K562 (cell line): Measurements from ENCODE around the gene FBRS. TPM values are rescaled to one million over a fixed set of nuclear protein-coding genes. Genes with fewer than 3 reads are reported as not detected.

Experiments
- BCL6 ChIP-seq: fragments of 250-450 bp; sonication (Bioruptor Pico); IDR thresholded peaks from 2 replicates; pipeline ENCODE4 v1.4.0; 2020
- BRCA1 ChIP-seq, 2 experiments: fragments of 450-650 bp in 1 of 2; sonication (generic) in 1 of 2; formaldehyde crosslinking in 1 of 2; IDR thresholded peaks; 2 replicates each; pipeline versions ENCODE4 v1.5.0 to v1.6.1; 2017 to 2020; ENCODE audit warnings: mild to moderate bottlenecking in 1 of 2, missing genetic modification reagents in 1 of 2
- CREM ChIP-seq: IDR thresholded peaks from 2 replicates; pipeline ENCODE4 v1.6.1; 2014; ENCODE audit warnings: antibody characterized with exemption, low read depth
- DACH1 ChIP-seq: fragments of 450-650 bp; IDR thresholded peaks from 2 replicates; pipeline ENCODE4 v1.6.1; 2018; ENCODE audit not compliant: partially characterized antibody
- HDGF ChIP-seq: fragments of 450-650 bp; IDR thresholded peaks from 2 replicates; pipeline ENCODE4 v1.6.1; 2016
- HOXB6 ChIP-seq: fragments of 250-450 bp; sonication (Bioruptor Pico); IDR thresholded peaks from 2 replicates; pipeline ENCODE4 v1.5.1; 2022; ENCODE audit warnings: mild to moderate bottlenecking, borderline replicate concordance
- KLF13 ChIP-seq: fragments of 450-650 bp; IDR thresholded peaks from 2 replicates; pipeline ENCODE4 v1.6.1; 2016; ENCODE audit warnings: missing genetic modification characterization, low read depth, mild to moderate bottlenecking, missing compliant biosample characterization, moderate library complexity, borderline replicate concordance
- MAFK ChIP-seq: IDR thresholded peaks from 2 replicates; pipeline ENCODE4 v1.6.1; 2011; ENCODE audit warnings: low read length, improper control_type of control experiment
- NR2C1 ChIP-seq, 2 experiments: fragments of 450-650 bp; IDR thresholded peaks; 2 replicates each; pipeline ENCODE4 v1.6.1; 2017; ENCODE audit warnings: mild to moderate bottlenecking in 2 of 2, antibody characterized with exemption in 1 of 2, inconsistent platforms in 1 of 2, missing compliant biosample characterization in 1 of 2, missing genetic modification characterization in 1 of 2
- PCBP2 ChIP-seq: fragments of 200-400 bp; formaldehyde crosslinking; IDR thresholded peaks from 2 replicates; pipeline ENCODE4 v1.6.1; 2018; ENCODE audit warnings: low read length, low read depth, mild to moderate bottlenecking, moderate library complexity; ENCODE audit not compliant: poor library complexity, severe bottlenecking
- RBM17 ChIP-seq: fragments of 200-400 bp; formaldehyde crosslinking; IDR thresholded peaks from 2 replicates; pipeline ENCODE4 v1.6.1; 2017; ENCODE audit warnings: low read depth, mild to moderate bottlenecking, low read length, borderline replicate concordance
- RCOR1 ChIP-seq, 2 experiments: IDR thresholded peaks; 2 replicates each; pipeline ENCODE4 v1.6.1; 2012; ENCODE audit warnings: low read depth in 2 of 2, low read length in 2 of 2, borderline replicate concordance in 1 of 2, improper control_type of control experiment in 1 of 2
- RNF2 ChIP-seq: sonication (generic); IDR thresholded peaks from 2 replicates; pipeline ENCODE4 v1.6.1; 2016
- SIN3B ChIP-seq: fragments of 450-650 bp; IDR thresholded peaks from 2 replicates; pipeline ENCODE4 v1.6.1; 2017; ENCODE audit warnings: low read depth, mild to moderate bottlenecking, moderate library complexity
- SNRNP70 ChIP-seq: fragments of 200-400 bp; formaldehyde crosslinking; optimal IDR thresholded peaks from 2 replicates; pipeline ENCODE3; 2017; ENCODE audit warnings: low read depth, low read length
- SP2 ChIP-seq: IDR thresholded peaks from 2 replicates; pipeline ENCODE4 v1.6.1; 2011; ENCODE audit warnings: mild to moderate bottlenecking, low read depth, low read length, moderate library complexity; ENCODE audit not compliant: poor library complexity, severe bottlenecking; ENCODE audit errors: extremely low read depth
- SRSF1 ChIP-seq: fragments of 200-400 bp; formaldehyde crosslinking; IDR thresholded peaks from 2 replicates; pipeline ENCODE4 v1.6.1; 2017; ENCODE audit warnings: mild to moderate bottlenecking, low read depth, low read length, moderate library complexity
- TAF9B ChIP-seq: fragments of 450-650 bp; IDR thresholded peaks from 2 replicates; pipeline ENCODE4 v1.6.1; 2018; ENCODE audit warnings: mild to moderate bottlenecking; ENCODE audit not compliant: partially characterized antibody
- THRAP3 ChIP-seq: fragments of 450-650 bp; IDR thresholded peaks from 2 replicates; pipeline ENCODE4 v1.6.1; 2016; ENCODE audit warnings: mild to moderate bottlenecking, inconsistent platforms, borderline replicate concordance
- TSC22D4 ChIP-seq: fragments of 450-650 bp; IDR thresholded peaks from 2 replicates; pipeline ENCODE4 v1.6.1; 2016; ENCODE audit warnings: missing genetic modification characterization, missing biosample characterization, control low read depth
- XRCC5 ChIP-seq: fragments of 200-400 bp; formaldehyde crosslinking; IDR thresholded peaks from 2 replicates; pipeline ENCODE4 v1.6.1; 2017; ENCODE audit warnings: low read depth, mild to moderate bottlenecking, low read length
- ZBTB33 ChIP-seq: sonication (generic); formaldehyde crosslinking; IDR thresholded peaks from 2 replicates; pipeline ENCODE4 v1.8.1; 2023; ENCODE audit warnings: mild to moderate bottlenecking, missing genetic modification reagents
- ZNF253 ChIP-seq: fragments of 250-450 bp; sonication (Bioruptor Pico); conservative IDR thresholded peaks from 2 replicates; pipeline ENCODE4 v1.6.1; 2021; ENCODE audit warnings: mild to moderate bottlenecking
- ZZZ3 ChIP-seq: fragments of 450-650 bp; IDR thresholded peaks from 2 replicates; pipeline ENCODE4 v1.6.1; 2016; ENCODE audit warnings: antibody characterized with exemption, mild to moderate bottlenecking, moderate library complexity
- polyA plus RNA-seq, 8 experiments: library from polyadenylated mRNA; depleted of rRNA in 4 of 8; stranded (reverse) in 5 of 8; unstranded in 3 of 8; fragments of >200 nt; fragmentation: Nextera tagmentation in 2 of 8; fragmentation: Illumina TruSeq in 1 of 8; extraction: Ambion mirVana in 2 of 8; extraction: Trizol in 1 of 8; gene quantifications; 2 replicates each; pipeline versions ENCODE4 v1.2.1 to v1.2.3, GENCODE V29; 2011 to 2014; ENCODE audit warnings: inconsistent platforms in 1 of 8, missing spikeins in 1 of 8
- total RNA-seq, 7 experiments: library from RNA; depleted of rRNA in 6 of 7; stranded (reverse); fragments of >200 nt in 6 of 7; fragmentation: Illumina TruSeq in 2 of 7; extraction: Trizol in 2 of 7; gene quantifications; 2 replicates each; pipeline versions ENCODE4 v1.2.1 to v1.2.3, GENCODE V29; 2011 to 2021; ENCODE audit warnings: low replicate concordance in 1 of 7
- TF ChIP-seq, protein P1 (sequence below): fragments of 250-450 bp; sonication (Bioruptor Pico); IDR thresholded peaks from 2 replicates; pipeline ENCODE4 v1.5.0; 2021

The FBRS gene
- total and polyA plus RNA-seq, 9 of the 15 experiments (the other 6 are each of a cell fraction or from before 2014, with no cell fraction given) = 0.32 to 59.5 (median 13.1) TPM

GRCh38 chr16:30628628-30629540, 29.3 kb upstream of the FBRS start (continued):
- no peak for TF ChIP-seq RNF2
- TF ChIP-seq NR2C1 (IDR thresholded peaks at IDR 0.05) = peak; percentile 97
- TF ChIP-seq NR2C1 (tag; IDR thresholded peaks at IDR 0.05) = peak; percentile 98
- no peak for TF ChIP-seq HDGF
- no peak for TF ChIP-seq BRCA1 (IDR thresholded peaks at IDR 0.05)
- TF ChIP-seq BRCA1 (CRISPR knock-in tag; IDR thresholded peaks at IDR 0.05) = no peak
- TF ChIP-seq XRCC5 = 0 out of 2 replicates have a peak, but pooled peaks have one; percentile 26
- no peak for TF ChIP-seq KLF13 (tag)
- TF ChIP-seq DACH1 = no peak
- TF ChIP-seq THRAP3 = peak; percentile 87; the same call in 1 of the 2 replicates
- no peak for TF ChIP-seq SIN3B
- TF ChIP-seq, protein P1, sequence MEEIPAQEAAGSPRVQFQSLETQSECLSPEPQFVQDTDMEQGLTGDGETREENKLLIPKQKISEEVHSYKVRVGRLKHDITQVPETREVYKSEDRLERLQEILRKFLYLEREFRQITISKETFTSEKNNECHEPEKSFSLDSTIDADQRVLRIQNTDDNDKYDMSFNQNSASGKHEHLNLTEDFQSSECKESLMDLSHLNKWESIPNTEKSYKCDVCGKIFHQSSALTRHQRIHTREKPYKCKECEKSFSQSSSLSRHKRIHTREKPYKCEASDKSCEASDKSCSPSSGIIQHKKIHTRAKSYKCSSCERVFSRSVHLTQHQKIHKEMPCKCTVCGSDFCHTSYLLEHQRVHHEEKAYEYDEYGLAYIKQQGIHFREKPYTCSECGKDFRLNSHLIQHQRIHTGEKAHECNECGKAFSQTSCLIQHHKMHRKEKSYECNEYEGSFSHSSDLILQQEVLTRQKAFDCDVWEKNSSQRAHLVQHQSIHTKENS (CRISPR knock-in tag) = no peak
- no peak for TF ChIP-seq SRSF1
- TF ChIP-seq ZNF253 (CRISPR knock-in tag) = no peak
- TF ChIP-seq BCL6 (CRISPR knock-in tag) = no peak
- TF ChIP-seq SNRNP70 = no peak
- TF ChIP-seq CREM = 0 out of 2 replicates have a peak, but pooled peaks have one; percentile 18
- no peak for TF ChIP-seq RBM17
- no peak for TF ChIP-seq SP2
- no peak for TF ChIP-seq ZZZ3
- TF ChIP-seq RCOR1 (IDR thresholded peaks at IDR 0.05; ENCODE audit: borderline replicate concordance in 1 of 2, low read depth in 2 of 2, low read length in 2 of 2) = peak in 1 of 2 experiments; percentile 60; a peak in 2 of 4 replicates
- TF ChIP-seq PCBP2 = no peak
- no peak for TF ChIP-seq TAF9B
- no peak for TF ChIP-seq HOXB6
- TF ChIP-seq MAFK = no peak
- no peak for TF ChIP-seq TSC22D4 (tag)
- TF ChIP-seq ZBTB33 (CRISPR knock-in tag) = no peak
